HCT116 (cell line): ENCODE measurements around the gene COX10.

ENCODE experiments used
- CTCF ChIP-seq, 3 experiments: fragments of 200-600 bp in 1 of 3; sonication (generic) in 1 of 3; IDR thresholded peaks in 2 of 3; conservative IDR thresholded peaks in 1 of 3; 2 replicates each; pipeline ENCODE4 v1.5.1; 2012 to 2017; ENCODE audit warnings: low read depth in 2 of 3, low read length in 2 of 3, antibody characterized with exemption in 1 of 3, borderline replicate concordance in 1 of 3, control low read depth in 1 of 3, mild to moderate bottlenecking in 1 of 3, mixed read lengths in 1 of 3, mixed run types in 1 of 3, moderate library complexity in 1 of 3; ENCODE audit not compliant: insufficient read depth in 1 of 3
- REST ChIP-seq: IDR thresholded peaks from 2 replicates; pipeline ENCODE4 v1.6.1; 2012; ENCODE audit warnings: low read depth

- TF ChIP-seq CTCF (IDR thresholded peaks at IDR 0.05 in 2 of 3, conservative IDR thresholded peaks at IDR 0.05 in 1 of 3; ENCODE audit: borderline replicate concordance in 1 of 3, insufficient read depth in 1 of 3, low read depth in 2 of 3, low read length in 2 of 3) (no peak), REST (no peak)
Observed at GRCh38 chr17:14165616-14166015, 96.3 kb downstream of the COX10 start.
